HepG2 (cell line): ENCODE results near the gene ADAMTS2. TPM values are rescaled to one million over a fixed set of nuclear protein-coding genes. Genes with fewer than 3 reads are reported as not detected.

ENCODE experiments used
- ATAC-seq: fragments of 200-7000 bp; cut with Tn5 transposase; 3 replicates; pipeline ENCODE4 v1.9.1; 2020; ENCODE audit warnings: mild to moderate bottlenecking, moderate library complexity
- BruUV-seq: library from RNA; stranded (reverse); fragments of 400-500 nt; replicated peaks from 2 replicates; lab custom pipeline; 2021; lab: Mats Ljungman, UMichigan
- CTCF ChIA-PET: fragments of 300-600 bp; formaldehyde crosslinking; extraction: SDS; loops from one replicate; lab custom pipeline; 2021; ENCODE audit warnings: low total read pairs, inconsistent platforms, low intra/inter-chr PET ratio; lab: Yijun Ruan, JAX
- POLR2A ChIA-PET: fragments of 350-600 bp; sonication (Branson Sonifier 250); formaldehyde crosslinking; loops from one replicate; lab custom pipeline; 2020; ENCODE audit warnings: antibody characterized with exemption, inconsistent platforms; lab: Yijun Ruan, JAX
- DNase-seq: peaks from one replicate; pipeline ENCODE4 v3.0.0-alpha.2; 2015; ENCODE audit warnings: low spot score
- FAIRE-seq: peaks from 3 replicates; lab custom pipeline; 2011; peaks lifted over from hg19 to GRCh38; lab: Jason Lieb, UNC
- H2AFZ ChIP-seq: one replicate; pipeline ENCODE4 v1.6.1; 2011; ENCODE audit warnings: low read length, inconsistent platforms
- H3K27ac ChIP-seq: fragments of 300-600 bp; 3 replicates; pipeline ENCODE4 v1.8.0; 2011; ENCODE audit warnings: mixed run types, mild to moderate bottlenecking, mixed read lengths, low read length, inconsistent platforms; ENCODE audit not compliant: insufficient read depth; ENCODE audit errors: extremely low read length
- H3K27me3 ChIP-seq, 2 experiments: fragments of 200-600 bp in 1 of 2; 2 replicates in 1 of 2; 3 replicates in 1 of 2; pipeline versions ENCODE4 v1.6.0 to v1.8.0; 2011; ENCODE audit warnings: low read length in 2 of 2, mild to moderate bottlenecking in 2 of 2, moderate library complexity in 2 of 2, inconsistent platforms in 1 of 2; ENCODE audit not compliant: insufficient read depth in 2 of 2, control insufficient read depth in 1 of 2
- H3K36me3 ChIP-seq, 2 experiments: fragments of 200-600 bp in 1 of 2; replicated peaks in 1 of 2; 2 replicates in 1 of 2; 3 replicates in 1 of 2; pipeline versions ENCODE4 v1.5.1 to v1.8.0; 2011; ENCODE audit warnings: low read length in 2 of 2, inconsistent platforms in 1 of 2; ENCODE audit not compliant: insufficient read depth in 2 of 2, control insufficient read depth in 1 of 2
- H3K4me1 ChIP-seq: 2 replicates; pipeline ENCODE4 v1.5.1; 2012; ENCODE audit warnings: low read length, inconsistent platforms; ENCODE audit not compliant: insufficient read depth
- H3K4me2 ChIP-seq: 2 replicates; pipeline ENCODE4 v1.6.0; 2011; ENCODE audit warnings: low read depth, low read length, inconsistent platforms
- H3K4me3 ChIP-seq, 3 experiments: fragments of 200-600 bp in 1 of 3; sonication (generic), shearing (Covaris generic) in 1 of 3; replicated peaks in 1 of 3; 2 replicates each; pipeline ENCODE4 v1.5.1; 2011 to 2016; ENCODE audit warnings: low read length in 3 of 3, inconsistent platforms in 2 of 3, low read depth in 2 of 3, mild to moderate bottlenecking in 2 of 3, control low read depth in 1 of 3, mixed read lengths in 1 of 3; ENCODE audit not compliant: insufficient read depth in 1 of 3
- H3K79me2 ChIP-seq: one replicate; pipeline ENCODE4 v1.6.1; 2011; ENCODE audit warnings: low read length, inconsistent platforms; ENCODE audit not compliant: insufficient read depth
- H3K9ac ChIP-seq: 2 replicates; pipeline ENCODE4 v1.6.0; 2011; ENCODE audit warnings: mild to moderate bottlenecking, low read depth, low read length, inconsistent platforms; ENCODE audit not compliant: insufficient read depth
- H3K9me3 ChIP-seq: 2 replicates; pipeline ENCODE4 v1.5.1; 2012; ENCODE audit warnings: mild to moderate bottlenecking, low read length
- H4K20me1 ChIP-seq: 2 replicates; pipeline ENCODE4 v1.6.0; 2011; ENCODE audit warnings: inconsistent platforms, mild to moderate bottlenecking, low read length, moderate library complexity; ENCODE audit not compliant: insufficient read depth
- ADNP ChIP-seq: sonication (generic); formaldehyde crosslinking; IDR thresholded peaks from 2 replicates; pipeline ENCODE4 v1.4.0; 2020; ENCODE audit warnings: missing genetic modification reagents
- HMGA1 ChIP-seq: sonication (generic); formaldehyde crosslinking; conservative IDR thresholded peaks from 2 replicates; pipeline ENCODE4 v1.4.0; 2020; ENCODE audit warnings: missing genetic modification reagents
- TARDBP ChIP-seq: sonication (generic); formaldehyde crosslinking; IDR thresholded peaks from 2 replicates; pipeline ENCODE4 v1.8.0; 2022; ENCODE audit warnings: mild to moderate bottlenecking, missing genetic modification reagents
- ZC3H4 ChIP-seq: sonication (generic); formaldehyde crosslinking; IDR thresholded peaks from 2 replicates; pipeline ENCODE4 v1.4.0; 2020; ENCODE audit warnings: missing genetic modification reagents, borderline replicate concordance
- WGBS: methylation state at CpG from one replicate; pipeline ENCODE4 v1.1.6; 2017; ENCODE audit warnings: low lambda C conversion rate; 5-methylcytosine and 5-hydroxymethylcytosine counted together
- in situ Hi-C: cut with HindIII; loops from 2 replicates; pipeline ENCODE4 v1.10.0; 2017; ENCODE audit warnings: low pct_unique_long_range_greater_than_20kb; ENCODE audit not compliant: extremely low pct_ligation_motif_present
- intact Hi-C: fragments of 100-400 bp; cut with micrococcal nuclease; formaldehyde crosslinking; loops from one replicate; pipeline ENCODE4 v1.10.0; 2022; ENCODE audit not compliant: unreplicated experiment
- polyA plus RNA-seq, 8 experiments: library from polyadenylated mRNA; depleted of rRNA in 3 of 8; stranded (reverse) in 7 of 8; unstranded in 1 of 8; fragments of >200 nt; fragmentation: Illumina TruSeq in 4 of 8; extraction: Trizol in 4 of 8; gene quantifications; 2 replicates each; pipeline versions ENCODE4 v1.2.1 to v1.2.3, GENCODE V29; 2011 to 2016; ENCODE audit warnings: low read depth in 4 of 8, missing spikeins in 1 of 8, mixed read lengths in 1 of 8; ENCODE audit not compliant: insufficient read depth in 1 of 8
- total RNA-seq, 5 experiments: library from RNA; depleted of rRNA; stranded (reverse); fragments of >200 nt; fragmentation: Illumina TruSeq; extraction: Trizol; gene quantifications; 2 replicates each; pipeline ENCODE4 v1.2.3, GENCODE V29; 2016; ENCODE audit warnings: low read depth in 1 of 5
- TF ChIP-seq, protein P1 (sequence below): sonication (generic); formaldehyde crosslinking; IDR thresholded peaks from 2 replicates; pipeline ENCODE4 v1.8.0; 2022; ENCODE audit warnings: low read depth, missing genetic modification reagents

Gene ADAMTS2
- total and polyA plus RNA-seq, 2 of the 13 experiments (the other 11 are each of a cell fraction or from before 2014, with no cell fraction given): 0.24 to 3.5 TPM

- H3K27me3 ChIP-seq: peaks cover 0 to 3% of the 10 kb centered on the region in 2 experiments; a peak in 1 of 5 replicates
- H3K4me3 ChIP-seq: no peak overlapping the region
- no peaks in the 10 kb centered on the region; the same call in none of the 2 replicates for H3K9me3 ChIP-seq
- H3K9ac ChIP-seq: no peak overlapping the region
- POLR2A ChIA-PET: no interaction called here
- H3K79me2 ChIP-seq: no peaks in the 10 kb centered on the region
- no peak for TF ChIP-seq HMGA1 (CRISPR knock-in tag)
- no peak for TF ChIP-seq TARDBP (CRISPR knock-in tag)
- TF ChIP-seq ADNP (CRISPR knock-in tag): no peak
- TF ChIP-seq ZC3H4 (CRISPR knock-in tag): no peak
- TF ChIP-seq, protein P1, sequence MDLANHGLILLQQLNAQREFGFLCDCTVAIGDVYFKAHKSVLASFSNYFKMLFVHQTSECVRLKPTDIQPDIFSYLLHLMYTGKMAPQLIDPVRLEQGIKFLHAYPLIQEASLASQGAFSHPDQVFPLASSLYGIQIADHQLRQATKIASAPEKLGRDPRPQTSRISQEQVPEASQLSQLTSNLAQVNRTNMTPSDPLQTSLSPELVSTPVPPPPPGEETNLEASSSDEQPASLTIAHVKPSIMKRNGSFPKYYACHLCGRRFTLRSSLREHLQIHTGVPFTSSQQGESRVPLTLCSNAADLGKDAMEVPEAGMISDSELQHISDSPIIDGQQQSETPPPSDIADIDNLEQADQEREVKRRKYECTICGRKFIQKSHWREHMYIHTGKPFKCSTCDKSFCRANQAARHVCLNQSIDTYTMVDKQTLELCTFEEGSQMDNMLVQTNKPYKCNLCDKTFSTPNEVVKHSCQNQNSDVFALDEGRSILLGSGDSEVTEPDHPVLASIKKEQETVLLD (CRISPR knock-in tag): no peak
- TF ChIP-seq, all 625 proteins: peak for 0
- CTCF ChIA-PET: no interaction called here
- H3K4me1 ChIP-seq: no peaks in the 10 kb centered on the region
- no peak for FAIRE-seq
- H3K36me3 ChIP-seq: no peaks in the 10 kb centered on the region
- no peak overlapping the region for H3K4me2 ChIP-seq
- WGBS: 74% methylated on average over 12 of the region's 14 CpGs
- H4K20me1 ChIP-seq: no peaks in the 10 kb centered on the region
- no TSS peak for BruUV-seq
- no peak overlapping the region for H2AFZ ChIP-seq
- DNase-seq: no peak
- intact Hi-C loops: no loop called here
- in situ Hi-C loops: no loop called here
- no peak for ATAC-seq
- no peak overlapping the region for H3K27ac ChIP-seq
These were observed 186.7 kb downstream of the ADAMTS2 start for GRCh38 chr5:179158556-179158955.
